Right lung (tissue), 5 donors: ENCODE data around the gene CDC14A. TPM values are rescaled to one million over a fixed set of nuclear protein-coding genes. Genes with fewer than 3 reads are reported as not detected.
"Not testable (repeated sequence)": the region's sequence is repeated elsewhere in the genome, so short reads cannot be mapped to it uniquely, and the experiment has no call there.

Experiments used
- DNase-seq, 2 donors: peaks; one replicate each; pipeline ENCODE4 v3.0.0-alpha.2; 2013
- polyA plus RNA-seq, 5 donors: library from polyadenylated mRNA; unstranded; fragments of 120-200 nt; gene quantifications; one replicate each; pipeline versions ENCODE4 v1.2.1 to v1.2.3, GENCODE V29; 2013; ENCODE audit warnings: inconsistent platforms in 1 of 5, low replicate concordance in 1 of 5; ENCODE audit not compliant: insufficient read length in 5 of 5, insufficient read depth in 1 of 5

Gene CDC14A
- polyA plus RNA-seq, 5 donors, result 11.6 to 16.4 (median 14.6) TPM

DNA sequence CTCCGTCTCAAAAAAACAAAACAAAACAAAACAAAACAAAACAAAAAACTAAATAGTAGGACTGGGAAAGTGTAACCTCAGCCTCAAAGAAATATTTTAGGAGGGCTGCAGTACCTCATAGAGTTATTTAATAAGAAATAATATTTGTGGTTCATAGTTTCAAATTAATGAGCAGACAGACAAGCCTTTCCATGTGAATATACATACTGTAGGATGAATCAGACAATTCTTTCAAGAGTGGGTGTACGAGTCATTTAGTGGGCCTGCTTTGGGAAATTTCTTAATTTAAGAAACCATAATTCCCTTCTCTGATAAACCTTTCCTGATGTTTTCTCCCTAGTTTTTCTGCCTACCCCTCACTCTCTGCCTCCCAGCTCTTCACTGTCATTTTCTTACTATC is 52.5 kb downstream of the CDC14A start:
- no peak for DNase-seq

DNA sequence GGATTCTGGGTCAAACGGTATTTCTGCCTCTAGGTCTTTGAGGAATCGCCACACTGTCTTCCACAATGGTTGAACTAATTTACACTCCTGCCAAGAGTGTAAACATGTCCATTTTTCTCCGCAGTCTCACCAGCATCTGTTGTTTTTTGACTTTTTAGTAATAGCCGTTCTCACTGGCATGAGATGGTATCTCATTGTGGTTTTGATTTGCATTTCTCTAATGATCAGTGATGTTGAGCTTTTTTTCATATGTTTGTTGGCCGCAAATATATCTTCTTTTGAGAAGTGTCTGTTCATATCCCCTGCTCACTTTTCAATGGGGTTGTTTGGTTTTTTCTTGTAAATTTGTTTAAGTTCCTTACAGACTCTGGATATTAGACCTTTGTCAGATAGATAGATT is 53.6 kb downstream of the CDC14A start:
- DNase-seq, result not testable (repeated sequence)

DNA sequence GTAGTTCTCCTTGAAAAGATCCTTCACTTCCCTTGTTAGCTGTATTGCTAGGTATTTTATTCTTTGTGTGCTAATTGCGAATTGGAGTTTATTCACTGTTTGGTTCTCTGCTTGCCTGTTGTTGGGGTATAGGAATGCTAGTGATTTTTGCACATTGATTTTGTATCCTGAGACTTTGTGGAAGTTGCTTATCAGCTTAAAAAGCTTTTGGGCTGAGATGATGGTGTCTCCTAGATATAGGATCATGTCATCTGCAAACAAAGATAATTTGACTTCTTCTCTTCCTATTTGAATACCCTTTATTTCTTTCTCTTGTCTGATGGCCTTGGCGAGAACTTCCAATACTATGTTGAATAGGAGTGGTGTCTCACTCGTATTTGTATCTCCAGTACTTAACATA is 55.1 kb downstream of the CDC14A start:
- not testable (repeated sequence) for DNase-seq

DNA sequence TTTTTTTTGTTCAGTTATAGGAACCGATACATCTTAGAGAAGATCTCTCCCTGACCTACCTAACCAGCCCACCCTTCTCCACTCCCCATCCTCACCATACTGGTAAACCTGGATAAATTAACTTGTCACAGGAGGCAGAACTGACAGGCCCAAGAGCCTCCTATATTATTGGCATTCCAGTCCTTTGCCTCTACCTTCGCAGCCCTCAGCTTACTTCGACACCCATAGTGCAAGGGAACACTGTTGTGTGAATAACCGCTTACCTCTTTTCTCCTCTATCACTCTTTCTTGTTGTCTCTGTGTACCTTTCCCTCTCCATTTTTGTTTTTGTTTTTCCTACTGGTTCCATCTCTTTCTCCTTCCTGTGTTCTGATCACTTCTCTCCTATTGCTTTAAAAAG is 58.7 kb downstream of the CDC14A start:
- no peak for DNase-seq

DNA sequence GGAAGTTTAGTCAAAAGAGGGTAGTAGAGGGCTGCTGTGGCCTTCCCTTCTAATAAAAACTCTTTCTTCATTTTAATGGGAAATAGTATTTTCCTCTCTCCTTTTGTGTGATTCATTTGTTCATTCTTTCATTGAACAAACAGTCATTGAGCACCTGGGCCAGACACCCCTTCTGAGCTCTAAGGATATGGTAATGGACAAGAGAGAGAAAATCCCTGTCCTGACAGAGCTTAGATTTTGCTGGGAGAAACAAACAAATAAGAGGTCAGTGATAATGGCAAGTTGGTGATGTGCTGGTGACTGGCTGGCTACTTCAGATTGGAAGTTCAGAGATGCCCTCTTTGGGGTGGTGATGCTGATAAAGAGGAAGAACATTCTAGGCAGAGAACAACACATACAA is 59.3 kb downstream of the CDC14A start:
- no peak for DNase-seq

DNA sequence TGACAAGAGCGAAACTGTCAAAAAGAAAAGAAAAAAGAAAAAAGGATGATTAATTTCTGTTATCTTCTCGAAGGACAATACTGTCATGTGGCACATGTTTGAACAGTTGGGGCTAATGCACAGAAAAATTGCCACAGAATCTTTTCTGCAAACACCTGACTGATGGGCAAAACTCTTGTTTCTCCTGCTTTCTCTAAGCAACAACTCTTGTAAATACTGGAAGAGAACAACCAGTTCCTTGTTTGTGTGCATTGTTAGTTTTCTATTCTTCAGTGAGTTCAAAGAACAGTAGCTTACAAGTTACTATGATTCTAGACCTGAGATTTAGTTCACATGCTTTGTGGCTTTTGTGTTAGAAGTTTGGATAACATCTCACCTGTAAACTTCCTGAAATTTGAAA is 60.7 kb downstream of the CDC14A start:
- no peak for DNase-seq

DNA sequence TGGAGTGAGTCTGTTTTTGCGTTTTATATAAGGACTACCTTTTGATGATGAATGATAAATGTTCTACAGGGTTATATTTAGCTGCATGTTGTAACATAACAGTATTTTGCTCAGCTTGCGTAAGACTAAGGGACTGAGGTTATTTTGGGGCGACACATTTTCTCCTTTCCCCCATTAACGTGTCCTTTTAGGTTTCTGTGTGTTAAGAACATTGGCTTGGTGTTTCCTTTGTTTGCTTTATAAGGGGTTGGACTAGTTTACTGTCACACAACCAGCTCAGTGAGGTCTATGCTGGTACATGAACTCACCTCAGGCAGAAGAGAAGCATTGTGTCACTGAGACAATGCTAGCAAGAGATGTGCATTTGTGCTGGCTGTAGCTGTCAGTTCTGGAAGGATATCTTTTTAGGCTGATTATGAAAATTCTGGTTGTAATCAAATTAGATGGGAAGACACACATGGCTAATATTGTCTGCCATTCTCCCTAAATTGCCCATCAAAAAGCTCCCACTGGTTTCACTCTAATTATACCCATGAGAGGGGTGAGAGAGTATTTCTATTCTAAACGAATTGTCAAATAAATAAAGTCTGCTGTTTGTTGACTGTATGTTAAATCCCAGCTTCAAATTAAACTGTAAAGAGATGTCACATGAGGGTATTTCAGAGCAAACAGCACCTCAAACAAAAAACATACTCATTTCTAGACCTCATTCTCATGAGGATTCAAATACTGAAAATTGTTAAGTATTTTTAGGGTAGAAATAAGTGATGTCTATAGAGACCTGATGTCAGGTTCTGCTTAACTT is 62.6 kb downstream of the CDC14A start:
- DNase-seq, result no peak

DNA sequence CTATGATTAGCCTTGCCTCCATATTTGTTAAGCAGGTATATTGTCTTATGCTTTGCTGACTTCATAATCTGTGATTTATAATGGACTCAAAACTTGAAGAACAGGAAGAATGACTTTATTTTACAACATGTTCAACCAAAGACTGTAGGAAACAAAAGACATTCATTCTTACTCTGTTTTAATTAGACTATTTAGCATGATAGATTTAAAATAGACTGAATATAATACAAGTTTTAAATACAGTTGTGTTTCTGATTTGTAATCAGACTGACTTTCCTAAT is 63.1 kb downstream of the CDC14A start:
- no peak for DNase-seq

DNA sequence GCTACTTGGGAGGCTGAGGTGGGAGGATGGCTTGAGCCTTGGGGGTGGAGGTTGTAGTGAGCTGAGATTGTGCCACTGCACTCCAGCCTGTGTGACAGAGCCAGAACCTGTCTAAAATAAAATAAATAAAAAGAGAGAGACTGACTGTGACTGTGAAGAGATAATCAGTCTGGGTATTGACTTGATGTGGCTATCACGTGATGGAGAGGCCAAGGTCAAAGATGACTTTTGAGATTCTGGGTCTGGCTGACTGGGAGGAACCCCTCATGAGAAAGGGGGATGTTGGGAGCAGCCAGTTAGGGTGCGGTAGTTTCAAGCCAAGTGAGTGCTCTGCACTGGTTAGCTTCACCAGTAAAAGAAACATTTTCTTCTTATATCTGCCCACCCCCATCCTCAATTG is 66.8 kb downstream of the CDC14A start:
- DNase-seq, result no peak

DNA sequence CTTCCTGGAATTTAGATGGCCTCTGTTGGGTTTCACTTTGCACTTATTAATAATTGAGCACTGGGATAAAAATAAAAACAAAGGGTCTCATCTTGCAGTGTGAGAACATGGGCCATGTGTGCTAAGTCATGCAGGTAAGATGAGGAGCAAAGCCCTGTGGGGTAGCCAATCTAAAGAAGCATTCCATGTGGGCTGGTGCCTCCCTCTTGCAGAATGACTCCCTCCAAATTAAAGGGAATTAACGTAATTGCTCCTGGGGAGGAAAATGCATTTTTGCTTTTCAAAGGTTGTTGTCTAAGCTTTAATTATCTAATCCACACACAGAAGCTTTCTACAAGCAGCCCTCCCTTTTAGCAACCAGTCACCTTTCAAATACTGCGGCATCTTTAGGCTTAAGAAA is 69.8 kb downstream of the CDC14A start:
- no peak for DNase-seq

DNA sequence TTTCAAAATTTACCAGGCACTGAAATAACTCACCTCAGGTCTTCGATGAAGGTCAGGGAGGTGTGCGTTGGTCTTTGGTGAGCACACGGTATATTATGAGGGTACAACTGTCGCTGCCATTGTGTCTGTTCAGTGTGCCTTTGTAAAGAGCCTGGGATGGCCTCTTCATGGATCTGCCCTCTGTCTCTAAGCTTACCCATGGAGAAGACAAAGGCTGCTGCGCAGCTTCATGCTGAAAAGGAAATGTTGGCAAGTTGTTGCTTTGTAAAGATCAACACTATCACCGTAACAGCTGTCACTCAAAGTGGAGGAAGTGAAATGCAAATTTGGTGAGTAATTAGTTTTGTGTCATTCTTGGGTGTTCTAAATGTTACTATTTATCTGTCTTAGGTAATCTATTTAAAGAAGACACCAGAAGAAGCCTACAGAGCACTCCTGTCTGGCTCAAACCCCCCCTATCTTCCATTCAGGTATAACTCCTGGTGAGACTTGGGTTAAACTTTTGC is 71.6 kb downstream of the CDC14A start:
- DNase-seq, result no peak

DNA sequence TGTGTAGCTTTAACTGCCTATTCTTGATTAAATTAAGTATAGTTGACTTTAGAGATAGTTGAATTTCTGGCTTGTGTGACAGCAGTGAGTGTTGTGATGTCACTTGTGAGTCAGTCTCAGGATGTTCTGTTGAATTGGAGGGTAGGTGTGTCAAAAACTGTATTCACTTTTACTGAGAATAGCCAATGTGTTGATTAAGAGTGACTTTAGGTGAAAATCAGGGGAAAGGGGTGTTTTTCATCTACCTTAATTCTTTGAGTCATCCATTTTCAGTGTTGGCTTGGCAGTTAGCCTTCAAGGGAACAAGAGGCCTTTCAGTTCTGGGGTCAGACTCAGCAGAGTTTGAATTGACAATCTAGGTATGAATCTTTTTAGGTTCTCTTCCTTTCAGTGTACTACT is 75.9 kb downstream of the CDC14A start:
- DNase-seq, result no peak

DNA sequence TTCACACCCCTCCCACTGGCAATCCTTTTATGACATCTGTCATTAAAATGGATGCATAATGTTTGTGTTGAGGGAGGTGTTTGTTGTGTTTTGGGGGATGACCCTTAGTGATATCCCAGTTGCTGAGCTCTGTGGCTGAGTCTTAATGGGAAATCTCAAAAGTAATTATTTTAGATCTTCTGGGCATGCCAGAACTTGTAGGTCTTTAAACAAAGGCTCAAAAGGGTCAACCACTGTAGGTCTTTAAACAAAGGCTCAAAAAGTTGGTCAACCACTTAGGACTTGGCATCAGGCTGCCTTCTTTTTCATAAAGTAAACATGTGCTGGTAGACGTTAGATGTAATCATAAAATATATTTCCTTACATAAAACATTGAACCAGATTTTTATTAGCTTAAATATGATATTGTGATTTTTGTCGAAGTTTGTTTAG is 78.0 kb downstream of the CDC14A start:
- peak; percentile 17 to 18 for DNase-seq

DNA sequence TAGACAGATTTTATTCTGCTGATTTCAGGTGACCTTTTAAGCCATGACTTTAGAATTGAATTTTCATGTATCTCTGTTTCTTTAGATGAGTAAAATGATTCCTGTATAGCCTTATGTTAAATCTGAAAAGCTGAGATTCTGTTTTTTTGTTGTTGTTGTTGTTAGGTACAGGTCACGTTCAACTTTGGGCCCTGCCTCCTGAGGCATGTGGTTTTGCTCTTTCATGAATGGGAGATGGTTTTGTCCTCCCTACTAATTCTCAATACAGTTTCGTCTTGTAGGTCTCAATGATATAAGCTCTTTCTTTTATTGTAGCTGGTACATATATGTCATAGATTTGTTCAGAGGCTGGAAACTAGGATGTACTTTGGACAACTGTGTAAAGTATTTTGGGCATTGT is 79.6 kb downstream of the CDC14A start:
- DNase-seq, result no peak

DNA sequence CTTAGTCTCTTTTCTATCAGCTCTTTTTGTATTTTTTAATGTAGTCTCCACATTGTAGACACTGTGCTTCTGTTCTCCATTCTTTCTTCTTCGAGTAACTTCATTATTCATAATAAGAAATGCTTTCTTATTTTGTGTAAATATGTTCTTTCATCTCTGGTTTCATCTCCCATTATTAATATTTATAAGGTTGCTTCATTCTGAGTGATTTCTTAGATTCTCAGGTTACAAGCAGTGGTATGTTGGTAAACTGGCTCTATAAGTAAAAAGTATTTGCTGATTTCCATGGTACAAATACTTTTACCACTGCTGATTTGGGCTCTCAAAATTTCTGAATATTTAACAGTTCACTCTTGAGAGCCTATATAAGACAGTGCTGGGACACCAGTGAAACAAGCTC is 81.3 kb downstream of the CDC14A start:
- DNase-seq, result no peak

DNA sequence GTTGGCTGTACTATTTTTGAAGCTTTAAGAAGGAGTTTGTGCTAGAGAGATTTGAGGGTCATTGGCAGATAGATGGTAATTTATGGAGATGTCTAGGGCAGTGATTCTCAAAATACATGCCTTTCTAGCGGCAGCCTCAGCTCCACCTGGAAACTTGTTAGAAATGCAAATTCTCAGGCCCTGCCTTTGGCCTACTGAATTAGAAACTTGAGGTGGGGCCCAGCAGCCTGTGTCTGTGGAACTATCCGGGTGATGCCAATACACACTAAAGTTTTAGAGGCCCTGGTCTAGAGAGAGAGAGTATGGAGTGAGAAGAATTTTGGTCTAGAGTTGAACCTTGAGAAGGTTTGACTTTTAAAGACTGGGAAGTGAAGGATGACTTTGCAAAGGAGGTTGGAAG is 82.5 kb downstream of the CDC14A start:
- no peak for DNase-seq

DNA sequence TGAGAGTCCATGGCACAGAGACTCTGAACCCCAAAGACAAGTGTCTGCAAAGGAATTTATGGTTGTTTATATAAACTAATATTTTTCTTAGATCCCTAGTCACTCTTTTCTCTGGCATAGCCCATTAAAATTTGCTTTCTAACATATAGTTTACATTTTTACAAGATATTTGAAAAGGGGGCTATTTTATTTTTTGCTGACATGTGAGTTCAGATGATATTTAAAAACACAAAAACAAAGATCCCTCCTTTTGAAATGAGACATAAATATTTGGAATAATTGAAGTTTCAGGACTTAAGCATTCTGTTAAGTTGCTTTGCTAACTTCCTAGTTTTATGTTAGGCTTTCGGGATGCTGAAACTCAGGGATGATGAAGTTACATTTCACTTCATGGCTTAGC is 86.1 kb downstream of the CDC14A start:
- DNase-seq, result no peak

DNA sequence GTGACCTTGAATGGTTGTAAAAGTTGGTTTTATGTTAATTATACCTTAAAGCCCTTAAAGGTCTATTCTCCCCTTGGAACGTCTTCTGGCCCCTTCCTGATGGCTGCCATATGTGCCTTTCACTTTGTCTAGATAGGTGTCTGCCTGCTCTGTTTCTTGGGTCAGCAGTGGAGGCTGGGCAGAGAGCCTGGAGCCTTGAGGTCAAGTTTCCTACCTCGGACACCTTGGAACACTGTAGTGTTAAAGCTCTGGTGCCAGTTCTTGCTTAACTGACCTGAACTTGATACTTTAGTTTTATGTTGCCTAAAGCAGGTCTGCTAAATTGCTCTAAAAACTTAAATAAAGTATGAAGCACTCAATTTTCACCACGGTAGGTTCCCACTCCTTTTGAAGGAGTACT is 86.5 kb downstream of the CDC14A start:
- DNase-seq, result no peak

DNA sequence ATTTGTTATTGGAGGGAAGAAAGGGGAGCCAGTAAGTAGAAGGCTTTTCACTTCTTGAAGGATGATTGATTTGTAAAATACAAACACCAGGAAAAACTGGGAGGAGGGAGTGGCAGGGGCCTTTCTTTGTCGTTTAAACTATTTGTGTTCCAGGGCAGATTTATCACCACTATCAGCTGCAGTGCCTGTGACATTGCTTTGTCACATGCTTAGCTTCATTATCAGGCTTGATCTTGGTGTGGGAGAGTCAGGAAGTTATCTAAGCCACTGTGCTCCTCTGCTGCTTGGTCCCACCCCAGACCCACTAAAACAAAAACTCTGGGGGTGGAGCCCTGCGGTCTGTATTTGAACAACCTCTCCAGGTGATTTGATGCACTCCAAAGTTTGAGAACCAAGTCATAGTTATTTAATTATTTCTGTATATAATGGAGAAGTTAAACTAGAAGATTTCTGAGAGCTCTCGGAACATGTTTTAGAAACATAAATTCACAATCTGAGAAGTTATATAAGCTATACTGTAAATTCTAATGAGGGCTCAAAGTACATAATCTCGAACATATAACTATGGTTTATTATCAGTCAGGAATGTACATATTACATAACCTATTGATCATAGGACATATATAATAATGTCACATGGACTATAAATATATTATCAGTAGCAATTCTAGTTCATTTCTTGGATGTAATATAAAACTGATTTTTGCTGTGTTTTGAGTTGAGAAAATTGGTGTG is 87.9 kb downstream of the CDC14A start:
- no peak for DNase-seq

DNA sequence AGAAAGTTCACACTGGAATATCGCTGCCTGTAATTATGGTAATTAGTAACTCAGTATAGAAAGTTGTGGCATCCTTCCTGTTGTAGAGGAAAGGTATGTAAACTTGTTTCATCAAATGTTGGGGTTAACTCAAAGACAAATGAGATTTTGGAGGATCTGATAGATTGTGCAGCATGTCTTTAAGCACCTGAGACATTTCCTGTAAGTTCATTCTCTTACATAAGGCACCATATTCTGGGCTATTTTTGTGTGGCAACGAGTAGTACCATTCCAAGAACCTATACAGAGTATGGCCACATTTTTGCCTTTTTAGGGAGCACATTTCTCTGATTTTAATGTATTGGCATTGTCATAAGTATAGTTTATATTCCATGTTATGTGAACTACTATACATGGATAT is 88.8 kb downstream of the CDC14A start:
- DNase-seq, result no peak

DNA sequence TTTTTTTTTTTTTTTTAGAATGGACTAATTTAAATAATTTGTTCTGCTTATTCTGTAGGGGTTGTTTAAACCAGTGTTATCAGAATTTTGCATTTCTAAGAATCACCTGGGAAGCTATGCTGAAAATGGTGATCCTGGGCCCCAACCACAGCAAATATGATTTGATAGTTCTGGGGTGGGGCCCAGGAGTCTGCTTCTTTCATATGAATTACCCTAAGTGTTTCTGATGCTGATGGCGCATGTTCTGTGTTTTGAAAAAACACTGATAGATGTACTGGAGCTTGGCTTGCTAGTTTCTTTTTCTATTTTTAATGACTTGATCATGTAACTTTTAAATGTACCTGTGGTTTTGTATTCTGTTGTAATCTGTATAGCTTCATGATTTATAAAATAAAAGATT is 89.3 kb downstream of the CDC14A start:
- no peak for DNase-seq

DNA sequence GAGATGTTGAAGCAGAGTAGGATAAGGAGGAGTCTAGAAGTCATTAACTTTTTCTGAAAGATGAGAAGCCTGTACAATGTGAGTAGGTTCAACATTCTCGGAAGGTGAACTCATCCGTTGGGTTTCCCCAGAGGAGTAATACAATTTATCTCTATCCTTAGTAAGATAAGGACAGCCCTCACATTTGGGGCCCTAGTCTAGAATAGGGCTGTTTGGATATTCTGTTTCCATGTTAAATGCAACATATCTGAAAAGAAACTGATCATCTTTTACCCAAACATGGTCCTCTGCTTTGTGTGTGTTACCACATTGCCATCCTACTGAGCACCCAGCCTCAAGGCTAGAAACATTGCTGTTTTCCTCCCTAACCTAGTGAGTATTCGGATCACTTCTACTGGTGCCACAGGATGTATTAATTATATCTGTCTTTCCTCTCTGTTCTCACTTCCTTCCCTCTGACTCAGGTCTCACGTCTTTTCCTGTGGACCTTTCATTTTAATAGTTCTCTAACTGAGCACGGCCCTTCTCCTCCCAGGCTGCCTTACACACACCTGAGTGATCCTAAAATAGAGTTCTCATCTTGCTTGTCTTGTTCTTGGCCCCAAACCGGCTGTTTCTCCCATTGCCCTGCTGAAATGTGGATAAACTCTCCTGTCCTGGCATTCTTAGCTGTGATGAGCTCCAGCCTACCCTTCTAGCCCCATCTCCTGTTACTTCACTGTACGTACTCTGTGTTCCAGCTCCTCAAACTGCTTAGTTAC is 91.7 kb downstream of the CDC14A start:
- no peak for DNase-seq

DNA sequence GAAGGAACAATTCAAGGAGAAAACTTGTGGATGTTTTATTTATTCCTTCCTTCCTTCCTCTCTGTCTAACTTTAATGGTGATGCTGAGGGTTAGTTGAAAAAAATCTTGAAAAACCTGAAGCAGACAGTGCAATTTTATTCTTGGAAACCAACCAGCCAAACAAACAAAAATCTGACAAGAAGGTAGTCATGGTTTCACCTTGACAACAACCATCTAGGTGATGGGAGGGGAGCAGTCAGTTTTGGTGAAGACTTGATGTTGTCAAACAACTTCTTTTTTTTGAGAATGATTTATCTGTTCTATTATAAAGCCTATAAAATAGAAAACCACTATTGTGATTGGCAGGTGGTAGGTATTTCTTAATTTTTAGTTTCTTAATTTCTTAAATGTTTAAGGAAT is 93.3 kb downstream of the CDC14A start:
- no peak for DNase-seq
